Endothelial cell of umbilical vein (primary cell): ENCODE measurements around the gene GCSH. TPM values are rescaled to one million over a fixed set of nuclear protein-coding genes. Genes with fewer than 3 reads are reported as not detected.

Experiments
- BruUV-seq: library from RNA; stranded (reverse); fragments of 400-500 nt; replicated peaks from 2 replicates; lab custom pipeline; 2021; lab: Mats Ljungman, UMichigan
- CTCF ChIA-PET: fragments of 300-600, 350-600 bp; sonication (Branson Sonifier 250); formaldehyde crosslinking; loops from one replicate; lab custom pipeline; 2021; ENCODE audit warnings: antibody characterized with exemption, inconsistent platforms; lab: Charles Lee
- POLR2A ChIA-PET: fragments of 300-600, 350-600 bp; sonication (Branson Sonifier 250); formaldehyde crosslinking; loops from one replicate; lab custom pipeline; 2021; ENCODE audit warnings: antibody characterized with exemption, inconsistent platforms; lab: Charles Lee
- DNase-seq: peaks from one replicate; pipeline ENCODE4 v3.0.0-alpha.2; 2011; ENCODE audit warnings: low read depth, low spot score
- FAIRE-seq: peaks from 2 replicates; lab custom pipeline; 2011; peaks lifted over from hg19 to GRCh38; lab: Jason Lieb, UNC
- H2AFZ ChIP-seq: 2 replicates; pipeline ENCODE4 v1.6.0; 2012; ENCODE audit warnings: low read depth, low read length, control low read depth, inconsistent platforms
- H3K27ac ChIP-seq: 2 replicates; pipeline ENCODE4 v1.5.1; 2011; ENCODE audit warnings: low read depth, mild to moderate bottlenecking, control low read depth, low read length, moderate library complexity; ENCODE audit not compliant: insufficient read depth
- H3K27me3 ChIP-seq, 2 experiments: 2 replicates each; pipeline versions ENCODE4 v1.6.0 to v1.6.1; 2011; ENCODE audit warnings: low read length in 2 of 2, mixed read lengths in 1 of 2; ENCODE audit not compliant: control insufficient read depth in 2 of 2, insufficient read depth in 2 of 2
- H3K36me3 ChIP-seq, 2 experiments: 2 replicates in 1 of 2; 3 replicates in 1 of 2; pipeline ENCODE4 v1.5.1; 2011; ENCODE audit warnings: low read length in 2 of 2, mild to moderate bottlenecking in 1 of 2, moderate library complexity in 1 of 2; ENCODE audit not compliant: control insufficient read depth in 2 of 2, insufficient read depth in 2 of 2; ENCODE audit errors: extremely low read depth in 1 of 2
- H3K4me1 ChIP-seq: 3 replicates; pipeline ENCODE4 v1.5.1; 2011; ENCODE audit warnings: mild to moderate bottlenecking, low read length; ENCODE audit not compliant: control insufficient read depth, insufficient read depth; ENCODE audit errors: extremely low read depth
- H3K4me2 ChIP-seq: 2 replicates; pipeline ENCODE4 v1.6.1; 2011; ENCODE audit warnings: low read length, control low read depth, mixed read lengths; ENCODE audit not compliant: insufficient read depth
- H3K4me3 ChIP-seq, 3 experiments: fragments of 200-600 bp in 1 of 3; sonication (generic), shearing (Covaris generic) in 1 of 3; replicated peaks in 1 of 3; 2 replicates each; pipeline ENCODE4 v1.5.1; 2011 to 2016; ENCODE audit warnings: control low read depth in 3 of 3, low read length in 3 of 3, mild to moderate bottlenecking in 2 of 3, inconsistent platforms in 1 of 3, low read depth in 1 of 3, moderate library complexity in 1 of 3; ENCODE audit not compliant: insufficient read depth in 1 of 3
- H3K79me2 ChIP-seq: 2 replicates; pipeline ENCODE4 v1.6.0; 2012; ENCODE audit warnings: low read length, inconsistent platforms; ENCODE audit not compliant: control insufficient read depth, insufficient read depth
- H3K9ac ChIP-seq: replicated peaks from 2 replicates; pipeline ENCODE3; 2011; ENCODE audit warnings: low read length, control low read depth; ENCODE audit not compliant: insufficient read depth; ENCODE audit errors: extremely low read depth
- H3K9me1 ChIP-seq: replicated peaks from 3 replicates; pipeline ENCODE4 v1.6.0; 2011; ENCODE audit warnings: mild to moderate bottlenecking, low read length; ENCODE audit not compliant: control insufficient read depth, insufficient read depth; ENCODE audit errors: extremely low read depth
- H3K9me3 ChIP-seq: replicated peaks from 2 replicates; pipeline ENCODE4 v1.5.1; 2012; ENCODE audit warnings: low read length, inconsistent platforms; ENCODE audit not compliant: control insufficient read depth, insufficient read depth
- H4K20me1 ChIP-seq: replicated peaks from 2 replicates; pipeline ENCODE3; 2011; ENCODE audit warnings: mild to moderate bottlenecking, low read length; ENCODE audit not compliant: control insufficient read depth, insufficient read depth; ENCODE audit errors: extremely low read depth
- EZH2 ChIP-seq: IDR thresholded peaks from 2 replicates; pipeline ENCODE4 v1.6.1; 2012; ENCODE audit warnings: borderline replicate concordance, low read depth, mild to moderate bottlenecking, moderate library complexity, low read length, inconsistent platforms; ENCODE audit not compliant: severe bottlenecking
- FOS ChIP-seq: IDR thresholded peaks from 2 replicates; pipeline ENCODE4 v1.6.1; 2011; ENCODE audit warnings: mild to moderate bottlenecking, low read length, moderate library complexity, borderline replicate concordance; ENCODE audit not compliant: insufficient read depth
- GATA2 ChIP-seq: IDR thresholded peaks from 2 replicates; pipeline ENCODE4 v1.7.0; 2011; ENCODE audit warnings: low read depth, mild to moderate bottlenecking, moderate library complexity, mixed read lengths, low read length; ENCODE audit not compliant: insufficient read length, insufficient read depth
- JUN ChIP-seq: IDR thresholded peaks from 2 replicates; pipeline ENCODE4 v1.6.1; 2011; ENCODE audit warnings: borderline replicate concordance, low read depth; ENCODE audit not compliant: insufficient read length, insufficient read depth
- MYC ChIP-seq: IDR thresholded peaks from one replicate; pipeline ENCODE4 v1.6.1; 2011; ENCODE audit warnings: mild to moderate bottlenecking, low read depth, low read length
- POLR2A ChIP-seq: IDR thresholded peaks from 2 replicates; pipeline ENCODE4 v1.6.1; 2012; ENCODE audit warnings: low read depth, mild to moderate bottlenecking, control low read depth, low read length
- POLR2AphosphoS5 ChIP-seq: IDR thresholded peaks from 2 replicates; pipeline ENCODE4 v1.6.1; 2012; ENCODE audit warnings: low read depth, mild to moderate bottlenecking, control low read depth, low read length, moderate library complexity; ENCODE audit not compliant: insufficient read depth
- dilution Hi-C: fragments of 300-500 bp; cut with MboI; formaldehyde crosslinking; loops from one replicate; pipeline ENCODE4 v1.15.0; 2019; ENCODE audit warnings: low sequenced_read_pairs; ENCODE audit not compliant: extremely low pct_ligation_motif_present
- intact Hi-C: fragments of 100-400 bp; cut with micrococcal nuclease; formaldehyde crosslinking; loops from one replicate; pipeline ENCODE4 v1.10.0; 2022
- polyA plus RNA-seq, 4 experiments: library from polyadenylated mRNA; depleted of rRNA in 3 of 4; stranded (reverse) in 3 of 4; unstranded in 1 of 4; fragments of >200 nt; gene quantifications; 2 replicates each; pipeline versions ENCODE4 v1.2.1 to v1.2.3, GENCODE V29; 2011 to 2012; ENCODE audit warnings: missing spikeins in 1 of 4
- total RNA-seq: library from RNA; stranded (reverse); gene quantifications from 2 replicates; pipeline ENCODE4 v1.2.3, GENCODE V29; 2021
- TF ChIP-seq, protein P1 (sequence below), 2 donors: IDR thresholded peaks; 1 replicate in 1 of 2; 2 replicates in 1 of 2; pipeline ENCODE4 v1.5.1; 2011; ENCODE audit warnings: low read length in 2 of 2, mild to moderate bottlenecking in 2 of 2, moderate library complexity in 2 of 2, control low read depth in 1 of 2, inconsistent platforms in 1 of 2, low read depth in 1 of 2; ENCODE audit not compliant: insufficient read depth in 1 of 2; ENCODE audit errors: extremely low read depth in 1 of 2
- TF ChIP-seq, protein P2 (sequence below): IDR thresholded peaks from 2 replicates; pipeline ENCODE4 v1.6.1; 2011; ENCODE audit not compliant: insufficient read depth, insufficient read length

GCSH gene
- total and polyA plus RNA-seq, 2 donors (not counting 3 experiments of a cell fraction or from before 2014, with no cell fraction given), result 6.9 to 31.1 TPM

DNA sequence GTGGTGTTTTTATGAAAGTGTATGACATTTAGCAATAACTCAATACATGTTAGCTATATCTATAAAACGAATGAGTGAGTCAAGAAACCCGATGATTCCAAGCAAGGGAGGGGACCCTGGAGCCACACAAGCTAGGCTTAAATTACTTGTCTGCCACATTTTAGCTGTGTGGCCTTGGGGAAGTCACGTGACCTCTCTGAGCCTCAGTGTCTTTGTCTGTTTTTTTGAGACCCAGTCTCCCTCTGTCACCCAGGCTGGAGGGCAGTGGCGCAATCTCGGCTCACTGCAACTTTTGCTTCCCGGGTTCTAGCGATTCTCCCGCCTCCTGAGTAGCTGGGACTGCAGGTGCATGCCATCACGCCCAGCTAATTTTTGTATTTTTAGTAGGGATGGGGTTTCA, 20.1 kb upstream of the GCSH start:
- no peaks in the 10 kb centered on the region for H3K9me1 ChIP-seq
- H3K4me1 ChIP-seq, result no peaks in the 10 kb centered on the region
- H3K4me3 ChIP-seq, result no peak overlapping the region
- no peaks in the 10 kb centered on the region for H3K36me3 ChIP-seq
- intact Hi-C loops, result no loop called here
- H3K79me2 ChIP-seq, result no peaks in the 10 kb centered on the region
- no peak overlapping the region for H3K4me2 ChIP-seq
- no peak overlapping the region for H2AFZ ChIP-seq
- BruUV-seq, result no TSS peak
- DNase-seq (no peak), FAIRE-seq (no peak)
- no peaks in the 10 kb centered on the region for H3K27me3 ChIP-seq
- H4K20me1 ChIP-seq, result no peaks in the 10 kb centered on the region
- TF ChIP-seq JUN, result no peak
- TF ChIP-seq, protein P1, sequence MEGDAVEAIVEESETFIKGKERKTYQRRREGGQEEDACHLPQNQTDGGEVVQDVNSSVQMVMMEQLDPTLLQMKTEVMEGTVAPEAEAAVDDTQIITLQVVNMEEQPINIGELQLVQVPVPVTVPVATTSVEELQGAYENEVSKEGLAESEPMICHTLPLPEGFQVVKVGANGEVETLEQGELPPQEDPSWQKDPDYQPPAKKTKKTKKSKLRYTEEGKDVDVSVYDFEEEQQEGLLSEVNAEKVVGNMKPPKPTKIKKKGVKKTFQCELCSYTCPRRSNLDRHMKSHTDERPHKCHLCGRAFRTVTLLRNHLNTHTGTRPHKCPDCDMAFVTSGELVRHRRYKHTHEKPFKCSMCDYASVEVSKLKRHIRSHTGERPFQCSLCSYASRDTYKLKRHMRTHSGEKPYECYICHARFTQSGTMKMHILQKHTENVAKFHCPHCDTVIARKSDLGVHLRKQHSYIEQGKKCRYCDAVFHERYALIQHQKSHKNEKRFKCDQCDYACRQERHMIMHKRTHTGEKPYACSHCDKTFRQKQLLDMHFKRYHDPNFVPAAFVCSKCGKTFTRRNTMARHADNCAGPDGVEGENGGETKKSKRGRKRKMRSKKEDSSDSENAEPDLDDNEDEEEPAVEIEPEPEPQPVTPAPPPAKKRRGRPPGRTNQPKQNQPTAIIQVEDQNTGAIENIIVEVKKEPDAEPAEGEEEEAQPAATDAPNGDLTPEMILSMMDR (IDR thresholded peaks at IDR 0.05; ENCODE audit: extremely low read depth in 1 of 2, insufficient read depth in 1 of 2, low read depth in 1 of 2, low read length in 2 of 2), result no peak
- no peak for TF ChIP-seq GATA2
- TF ChIP-seq POLR2A, result no peak
- TF ChIP-seq FOS, result no peak
- TF ChIP-seq EZH2, result no peak
- TF ChIP-seq, protein P2, sequence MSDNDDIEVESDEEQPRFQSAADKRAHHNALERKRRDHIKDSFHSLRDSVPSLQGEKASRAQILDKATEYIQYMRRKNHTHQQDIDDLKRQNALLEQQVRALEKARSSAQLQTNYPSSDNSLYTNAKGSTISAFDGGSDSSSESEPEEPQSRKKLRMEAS, result no peak
- no peak for TF ChIP-seq POLR2AphosphoS5
- TF ChIP-seq MYC, result no peak
- H3K27ac ChIP-seq, result no peak overlapping the region
- H3K9ac ChIP-seq, result no peak overlapping the region
- H3K9me3 ChIP-seq, result no peaks in the 10 kb centered on the region
- dilution Hi-C loops, result no loop called here
- CTCF ChIA-PET, result interaction anchor here (0.9 kb wide), 1 partner anchor 9 kb away, joined by 3 read pairs; no protein-coding TSS in a partner anchor
- POLR2A ChIA-PET, result no interaction called here
